MCF 10A (cell line): ENCODE measurements around the gene RELN. TPM values are rescaled to one million over a fixed set of nuclear protein-coding genes. Genes with fewer than 3 reads are reported as not detected.
A peak's percentile ranks its signal among the peaks of the same experiment; 100 is the strongest.
"Not testable (repeated sequence)": the region's sequence is repeated elsewhere in the genome, so short reads cannot be mapped to it uniquely, and the experiment has no call there.

Experiments used
- BruUV-seq: library from RNA; stranded (reverse); fragments of 400-500 nt; replicated peaks from 2 replicates; lab custom pipeline; 2021; lab: Mats Ljungman, UMichigan
- CTCF ChIA-PET: fragments of 300-600 bp; sonication (Branson Sonifier 250); formaldehyde crosslinking; extraction: SDS; loops from one replicate; lab custom pipeline; 2021; ENCODE audit warnings: antibody characterized with exemption, inconsistent platforms; lab: Yijun Ruan, JAX
- POLR2A ChIA-PET: fragments of 300-600, 350-650 bp; sonication (Branson Sonifier 250); formaldehyde crosslinking; extraction: SDS; loops from one replicate; lab custom pipeline; 2020; ENCODE audit warnings: antibody characterized with exemption, inconsistent platforms; lab: Yijun Ruan, JAX
- DNase-seq: peaks from one replicate; pipeline ENCODE4 v3.0.0-alpha.2; 2018; ENCODE audit not compliant: unreplicated experiment
- H3K27ac Mint-ChIP-seq: one replicate; pipeline ENCODE4 v1.8.0; 2022; ENCODE audit warnings: mild to moderate bottlenecking, low read depth, mixed read lengths; ENCODE audit not compliant: unreplicated experiment
- H3K27me3 Mint-ChIP-seq: one replicate; pipeline ENCODE4 v1.8.0; 2022; ENCODE audit warnings: mixed read lengths; ENCODE audit not compliant: insufficient read depth, unreplicated experiment
- H3K36me3 Mint-ChIP-seq: one replicate; pipeline ENCODE4 v1.8.0; 2022; ENCODE audit warnings: mild to moderate bottlenecking, moderate library complexity, mixed read lengths; ENCODE audit not compliant: insufficient read depth, unreplicated experiment
- H3K4me1 Mint-ChIP-seq: one replicate; pipeline ENCODE4 v1.8.0; 2022; ENCODE audit warnings: mixed read lengths; ENCODE audit not compliant: insufficient read depth, unreplicated experiment
- H3K4me3 Mint-ChIP-seq: one replicate; pipeline ENCODE4 v1.8.0; 2022; ENCODE audit warnings: mild to moderate bottlenecking, moderate library complexity, mixed read lengths; ENCODE audit not compliant: unreplicated experiment
- H3K9me3 Mint-ChIP-seq: one replicate; pipeline ENCODE4 v1.8.0; 2022; ENCODE audit warnings: mixed read lengths; ENCODE audit not compliant: unreplicated experiment
- CTCF ChIP-seq: fragments of 200-600 bp; IDR thresholded peaks from one replicate; pipeline ENCODE4 v1.8.0; 2022; ENCODE audit warnings: antibody characterized with exemption, mild to moderate bottlenecking; ENCODE audit not compliant: unreplicated experiment
- intact Hi-C: fragments of 100-400 bp; cut with micrococcal nuclease; formaldehyde crosslinking; loops from 2 replicates; pipeline ENCODE4 v1.14.1; 2022
- total RNA-seq: library from RNA; stranded (reverse); gene quantifications from 2 replicates; pipeline ENCODE4 v1.2.3, GENCODE V29; 2022

The RELN gene
- total RNA-seq, 1 experiment from 2014 or later = not detected

- no peaks in the 10 kb centered on the region for H3K9me3 Mint-ChIP-seq
- no peak for DNase-seq
- no TSS peak for BruUV-seq
- ChIA-PET CTCF (interaction anchor here (0.6 kb wide), 1 partner anchor 383 kb away, joined by 3 read pairs; no protein-coding TSS in a partner anchor), POLR2A (no interaction called here)
- no peak overlapping the region for H3K4me3 Mint-ChIP-seq
- H3K4me1 Mint-ChIP-seq = no peaks in the 10 kb centered on the region
- no peak overlapping the region for H3K27ac Mint-ChIP-seq
- no peaks in the 10 kb centered on the region for H3K36me3 Mint-ChIP-seq
- TF ChIP-seq CTCF = no peak
- intact Hi-C loops = no loop called here
- peaks cover 57% of the 10 kb centered on the region for H3K27me3 Mint-ChIP-seq
Observed at GRCh38 chr7:103504505-103505135, 484.8 kb downstream of the RELN start.

GRCh38 chr7:103501206-103501605 lies 488.3 kb downstream of the RELN start:
- no peak for DNase-seq
- no TSS peak for BruUV-seq
- CTCF ChIA-PET = interaction anchor here (0.6 kb wide), 1 partner anchor 1391 kb away, joined by 3 read pairs; no protein-coding TSS in a partner anchor
- intact Hi-C loops = no loop called here
- H3K4me3 Mint-ChIP-seq = no peak overlapping the region
- H3K27ac Mint-ChIP-seq = no peak overlapping the region
- peaks cover 30% of the 10 kb centered on the region for H3K27me3 Mint-ChIP-seq
- no peak for TF ChIP-seq CTCF
- POLR2A ChIA-PET = no interaction called here
- no peaks in the 10 kb centered on the region for H3K9me3 Mint-ChIP-seq
- no peaks in the 10 kb centered on the region for H3K4me1 Mint-ChIP-seq
- no peaks in the 10 kb centered on the region for H3K36me3 Mint-ChIP-seq

GRCh38 chr7:103499976-103500375 lies 489.5 kb downstream of the RELN start:
- ChIA-PET POLR2A (no interaction called here), CTCF (no interaction called here)
- intact Hi-C loops = no loop called here
- Mint-ChIP-seq H3K27ac (no peak overlapping the region), H3K36me3 (no peaks in the 10 kb centered on the region), H3K4me3 (no peak overlapping the region), H3K27me3 (peaks cover 23% of the 10 kb centered on the region), H3K4me1 (no peaks in the 10 kb centered on the region), H3K9me3 (no peaks in the 10 kb centered on the region)
- DNase-seq = peak; percentile 27
- no peak for TF ChIP-seq CTCF
- no TSS peak for BruUV-seq

- peaks cover 77% of the 10 kb centered on the region for H3K27me3 Mint-ChIP-seq
- POLR2A ChIA-PET = interaction anchor here (0.7 kb wide), 1 partner anchor 604 kb away, joined by 3 read pairs; no protein-coding TSS in a partner anchor
- BruUV-seq = no TSS peak
- H3K4me1 Mint-ChIP-seq = no peaks in the 10 kb centered on the region
- intact Hi-C loops = no loop called here
- no peaks in the 10 kb centered on the region for H3K36me3 Mint-ChIP-seq
- CTCF ChIA-PET = no interaction called here
- no peak for DNase-seq
- no peak overlapping the region for H3K27ac Mint-ChIP-seq
- no peak for TF ChIP-seq CTCF
- H3K4me3 Mint-ChIP-seq = no peak overlapping the region
- H3K9me3 Mint-ChIP-seq = no peaks in the 10 kb centered on the region
Observed at GRCh38 chr7:103487419-103487818, 502.0 kb downstream of the RELN start.

- H3K27ac Mint-ChIP-seq, intact Hi-C loops, BruUV-seq, CTCF ChIA-PET, H3K4me3 Mint-ChIP-seq, DNase-seq, POLR2A ChIA-PET, H3K36me3 Mint-ChIP-seq, H3K9me3 Mint-ChIP-seq, H3K4me1 Mint-ChIP-seq: not testable (repeated sequence)
- peaks cover 82% of the 10 kb centered on the region for H3K27me3 Mint-ChIP-seq
Observed at GRCh38 chr7:103486873-103487272, 502.6 kb downstream of the RELN start.
